WTC11 (cell line): ENCODE measurements around the gene MAPKAPK5. TPM values are rescaled to one million over a fixed set of nuclear protein-coding genes. Genes with fewer than 3 reads are reported as not detected.

ENCODE experiments used
- ATAC-seq: fragments of 200-7000 bp; cut with Tn5 transposase; 2 replicates; pipeline ENCODE4 v1.10.0; 2021; ENCODE audit warnings: mild to moderate bottlenecking, moderate library complexity
- CTCF ChIA-PET: fragments of 300-600 bp; sonication (Branson Sonifier 250); formaldehyde crosslinking; loops from one replicate; lab custom pipeline; 2021; ENCODE audit warnings: antibody characterized with exemption; lab: Charles Lee
- POLR2A ChIA-PET: fragments of 350-600 bp; sonication (Branson Sonifier 250); formaldehyde crosslinking; loops from one replicate; lab custom pipeline; 2021; ENCODE audit warnings: antibody characterized with exemption; lab: Charles Lee
- DNase-seq: peaks from one replicate; pipeline ENCODE4 v3.0.0; 2021; ENCODE audit warnings: low spot score
- H3K27ac Mint-ChIP-seq: 2 replicates; pipeline ENCODE4 v1.8.0; 2021; ENCODE audit warnings: mixed read lengths
- H3K27me3 Mint-ChIP-seq: 2 replicates; pipeline ENCODE4 v1.8.0; 2021; ENCODE audit warnings: low read depth, mild to moderate bottlenecking, moderate library complexity, mixed read lengths
- H3K36me3 Mint-ChIP-seq: 2 replicates; pipeline ENCODE4 v1.8.0; 2021; ENCODE audit warnings: mixed read lengths
- H3K4me1 Mint-ChIP-seq: 2 replicates; pipeline ENCODE4 v1.8.0; 2022; ENCODE audit warnings: mixed read lengths
- H3K4me3 Mint-ChIP-seq: 2 replicates; pipeline ENCODE4 v1.8.0; 2021; ENCODE audit warnings: mild to moderate bottlenecking, moderate library complexity, mixed read lengths
- H3K9me3 Mint-ChIP-seq: 2 replicates; pipeline ENCODE4 v1.8.0; 2021; ENCODE audit warnings: mixed read lengths
- AR ChIP-seq: fragments of 250-450 bp; sonication (Bioruptor Pico); IDR thresholded peaks from 2 replicates; pipeline ENCODE4 v1.9.0; 2021; ENCODE audit warnings: mild to moderate bottlenecking
- CDX4 ChIP-seq: fragments of 250-450 bp; sonication (Bioruptor Pico); IDR thresholded peaks from 2 replicates; pipeline ENCODE4 v1.9.0; 2021; ENCODE audit warnings: moderate library complexity, mild to moderate bottlenecking, inconsistent platforms, borderline replicate concordance
- CREM ChIP-seq: sonication (generic); formaldehyde crosslinking; IDR thresholded peaks from 2 replicates; pipeline ENCODE4 v1.8.1; 2022; ENCODE audit warnings: mild to moderate bottlenecking, missing genetic modification reagents, moderate library complexity
- E2F4 ChIP-seq: sonication (generic); formaldehyde crosslinking; IDR thresholded peaks from 2 replicates; pipeline ENCODE4 v1.8.1; 2022; ENCODE audit warnings: low read depth, mild to moderate bottlenecking, moderate library complexity, missing genetic modification reagents, borderline replicate concordance
- ELF4 ChIP-seq: sonication (generic); formaldehyde crosslinking; IDR thresholded peaks from 2 replicates; pipeline ENCODE4 v1.8.1; 2022; ENCODE audit warnings: low read depth, mild to moderate bottlenecking, moderate library complexity, missing genetic modification reagents
- GABPB1 ChIP-seq: sonication (generic); formaldehyde crosslinking; IDR thresholded peaks from 2 replicates; pipeline ENCODE4 v1.8.1; 2023; ENCODE audit warnings: mild to moderate bottlenecking, missing genetic modification reagents
- HMGXB4 ChIP-seq: sonication (generic); formaldehyde crosslinking; IDR thresholded peaks from 2 replicates; pipeline ENCODE4 v1.8.1; 2023; ENCODE audit warnings: mild to moderate bottlenecking, moderate library complexity, missing genetic modification reagents
- MXD4 ChIP-seq: fragments of 250-450 bp; sonication (Bioruptor Pico); IDR thresholded peaks from 2 replicates; pipeline ENCODE4 v1.8.0; 2021; ENCODE audit warnings: mild to moderate bottlenecking, moderate library complexity, borderline replicate concordance
- MYBL2 ChIP-seq: sonication (generic); formaldehyde crosslinking; IDR thresholded peaks from 2 replicates; pipeline ENCODE4 v1.8.1; 2023; ENCODE audit warnings: mild to moderate bottlenecking, moderate library complexity, missing genetic modification reagents
- NR1H2 ChIP-seq: sonication (generic); formaldehyde crosslinking; IDR thresholded peaks from 2 replicates; pipeline ENCODE4 v1.9.0; 2021; ENCODE audit warnings: mild to moderate bottlenecking, moderate library complexity, missing genetic modification reagents
- OVOL2 ChIP-seq: fragments of 250-450 bp; sonication (Bioruptor Pico); IDR thresholded peaks from 2 replicates; pipeline ENCODE4 v1.9.0; 2021; ENCODE audit warnings: mild to moderate bottlenecking, borderline replicate concordance
- PRDM15 ChIP-seq: sonication (generic); formaldehyde crosslinking; IDR thresholded peaks from 2 replicates; pipeline ENCODE4 v1.8.0; 2022; ENCODE audit warnings: missing genetic modification reagents
- PREB ChIP-seq: sonication (generic); formaldehyde crosslinking; IDR thresholded peaks from 2 replicates; pipeline ENCODE4 v1.8.1; 2022; ENCODE audit warnings: mild to moderate bottlenecking, missing genetic modification reagents, moderate library complexity, borderline replicate concordance
- RELA ChIP-seq: sonication (generic); formaldehyde crosslinking; IDR thresholded peaks from 2 replicates; pipeline ENCODE4 v1.8.1; 2022; ENCODE audit warnings: missing genetic modification reagents, mild to moderate bottlenecking, borderline replicate concordance
- ZBTB43 ChIP-seq: sonication (generic); formaldehyde crosslinking; IDR thresholded peaks from 2 replicates; pipeline ENCODE4 v1.8.1; 2023; ENCODE audit warnings: mild to moderate bottlenecking, missing genetic modification reagents
- ZNF138 ChIP-seq: sonication (generic); formaldehyde crosslinking; conservative IDR thresholded peaks from 2 replicates; pipeline ENCODE4 v1.8.1; 2022; ENCODE audit warnings: mild to moderate bottlenecking, moderate library complexity, missing genetic modification reagents
- total RNA-seq: library from RNA; stranded (reverse); gene quantifications from 3 replicates; pipeline ENCODE4 v1.2.3, GENCODE V29; 2021

The MAPKAPK5 gene
- total RNA-seq, 1 experiment from 2014 or later, result 81.8 TPM

GRCh38 chr12:111887926-111888745 is 46.1 kb downstream of the MAPKAPK5 start (continued):
- TF ChIP-seq CDX4 (CRISPR knock-in tag) (no peak), ELF4 (no peak), E2F4 (no peak), GABPB1 (CRISPR knock-in tag) (no peak), ZNF138 (CRISPR knock-in tag) (no peak), AR (CRISPR knock-in tag) (no peak), RELA (CRISPR knock-in tag) (no peak), MYBL2 (CRISPR knock-in tag) (no peak)

GRCh38 chr12:111893287-111893686 is 51.3 kb downstream of the MAPKAPK5 start:
- POLR2A ChIA-PET, result no interaction called here
- no peaks in the 10 kb centered on the region for H3K9me3 Mint-ChIP-seq
- CTCF ChIA-PET, result no interaction called here
- no peak overlapping the region for H3K27ac Mint-ChIP-seq
- H3K36me3 Mint-ChIP-seq, result peaks cover 63% of the 10 kb centered on the region
- ATAC-seq (no peak), DNase-seq (no peak)
- H3K4me1 Mint-ChIP-seq, result no peaks in the 10 kb centered on the region
- no peak overlapping the region for H3K4me3 Mint-ChIP-seq
- H3K27me3 Mint-ChIP-seq, result no peaks in the 10 kb centered on the region
- TF ChIP-seq PREB (CRISPR knock-in tag), result no peak
- TF ChIP-seq NR1H2, result no peak
- no peak for TF ChIP-seq ZBTB43 (CRISPR knock-in tag)
- no peak for TF ChIP-seq CREM (CRISPR knock-in tag)
- TF ChIP-seq HMGXB4, result no peak
- TF ChIP-seq, all 79 proteins: peak for 0

- Mint-ChIP-seq H3K27me3 (no peaks in the 10 kb centered on the region), H3K4me1 (no peaks in the 10 kb centered on the region), H3K9me3 (peaks cover under 1% of the 10 kb centered on the region), H3K36me3 (peaks cover 61% of the 10 kb centered on the region), H3K4me3 (no peak overlapping the region), H3K27ac (no peak overlapping the region)
- POLR2A ChIA-PET, result no interaction called here
- no peak for DNase-seq
- ATAC-seq, result no peak
- CTCF ChIA-PET, result no interaction called here
- TF ChIP-seq MXD4 (CRISPR knock-in tag) (no peak), PRDM15 (CRISPR knock-in tag) (no peak), OVOL2 (CRISPR knock-in tag) (no peak), ZNF138 (CRISPR knock-in tag) (no peak), HMGXB4 (no peak)
These were observed 52.5 kb downstream of the MAPKAPK5 start for GRCh38 chr12:111894556-111894955.
